ENCODE measurements around the gene LFNG.

DNA sequence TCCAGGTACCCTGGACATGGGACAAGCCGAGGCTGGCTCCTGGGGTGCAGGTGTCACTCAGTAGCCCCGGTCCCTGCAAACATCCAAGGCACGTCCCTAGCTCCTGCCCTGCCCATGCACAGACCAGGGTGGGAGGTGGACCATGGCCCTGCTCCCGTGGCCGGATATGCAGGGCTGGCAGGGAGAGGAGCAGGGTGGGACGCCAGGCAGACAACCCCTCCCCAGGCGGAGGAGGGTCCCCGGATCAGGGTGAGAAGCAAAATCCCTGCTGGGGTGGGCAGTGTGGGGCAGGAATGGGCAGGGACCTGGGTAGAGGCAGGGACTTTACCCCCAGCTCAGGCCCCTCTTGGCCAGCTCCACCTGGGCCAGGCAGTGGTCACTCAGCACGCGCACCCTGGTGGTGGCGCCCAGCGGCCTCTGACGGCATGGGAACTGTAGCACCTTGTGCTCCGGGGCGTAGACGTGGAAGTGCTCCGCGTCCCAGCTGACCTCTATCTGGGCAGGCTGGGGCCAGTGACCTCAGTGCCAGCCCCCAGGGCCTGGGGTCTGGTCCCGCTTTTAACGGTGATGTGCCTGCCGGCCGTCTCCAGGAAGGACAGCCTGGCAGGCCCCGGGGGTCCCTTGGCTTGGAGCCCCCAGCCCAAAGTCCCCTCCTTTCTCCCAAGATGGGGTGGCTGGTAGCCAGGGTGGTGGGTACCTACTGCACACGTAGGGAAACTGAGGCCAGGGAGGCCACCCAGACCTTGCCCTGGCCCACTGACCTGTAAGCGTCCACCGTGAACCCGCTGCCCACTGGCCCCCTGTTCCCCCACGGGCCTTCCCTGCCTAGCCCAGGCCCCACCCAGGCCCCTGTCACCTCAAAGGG lies 44.5 kb upstream of the LFNG start:
- TF ChIP-seq, protein P1, sequence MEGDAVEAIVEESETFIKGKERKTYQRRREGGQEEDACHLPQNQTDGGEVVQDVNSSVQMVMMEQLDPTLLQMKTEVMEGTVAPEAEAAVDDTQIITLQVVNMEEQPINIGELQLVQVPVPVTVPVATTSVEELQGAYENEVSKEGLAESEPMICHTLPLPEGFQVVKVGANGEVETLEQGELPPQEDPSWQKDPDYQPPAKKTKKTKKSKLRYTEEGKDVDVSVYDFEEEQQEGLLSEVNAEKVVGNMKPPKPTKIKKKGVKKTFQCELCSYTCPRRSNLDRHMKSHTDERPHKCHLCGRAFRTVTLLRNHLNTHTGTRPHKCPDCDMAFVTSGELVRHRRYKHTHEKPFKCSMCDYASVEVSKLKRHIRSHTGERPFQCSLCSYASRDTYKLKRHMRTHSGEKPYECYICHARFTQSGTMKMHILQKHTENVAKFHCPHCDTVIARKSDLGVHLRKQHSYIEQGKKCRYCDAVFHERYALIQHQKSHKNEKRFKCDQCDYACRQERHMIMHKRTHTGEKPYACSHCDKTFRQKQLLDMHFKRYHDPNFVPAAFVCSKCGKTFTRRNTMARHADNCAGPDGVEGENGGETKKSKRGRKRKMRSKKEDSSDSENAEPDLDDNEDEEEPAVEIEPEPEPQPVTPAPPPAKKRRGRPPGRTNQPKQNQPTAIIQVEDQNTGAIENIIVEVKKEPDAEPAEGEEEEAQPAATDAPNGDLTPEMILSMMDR (IDR thresholded peaks at IDR 0.05): no peak
- TF ChIP-seq POLR2A (IDR thresholded peaks at IDR 0.05; ENCODE audit: low read length) (no peak), HDAC2 (IDR thresholded peaks at IDR 0.05) (no peak)
- TF ChIP-seq, protein P2, sequence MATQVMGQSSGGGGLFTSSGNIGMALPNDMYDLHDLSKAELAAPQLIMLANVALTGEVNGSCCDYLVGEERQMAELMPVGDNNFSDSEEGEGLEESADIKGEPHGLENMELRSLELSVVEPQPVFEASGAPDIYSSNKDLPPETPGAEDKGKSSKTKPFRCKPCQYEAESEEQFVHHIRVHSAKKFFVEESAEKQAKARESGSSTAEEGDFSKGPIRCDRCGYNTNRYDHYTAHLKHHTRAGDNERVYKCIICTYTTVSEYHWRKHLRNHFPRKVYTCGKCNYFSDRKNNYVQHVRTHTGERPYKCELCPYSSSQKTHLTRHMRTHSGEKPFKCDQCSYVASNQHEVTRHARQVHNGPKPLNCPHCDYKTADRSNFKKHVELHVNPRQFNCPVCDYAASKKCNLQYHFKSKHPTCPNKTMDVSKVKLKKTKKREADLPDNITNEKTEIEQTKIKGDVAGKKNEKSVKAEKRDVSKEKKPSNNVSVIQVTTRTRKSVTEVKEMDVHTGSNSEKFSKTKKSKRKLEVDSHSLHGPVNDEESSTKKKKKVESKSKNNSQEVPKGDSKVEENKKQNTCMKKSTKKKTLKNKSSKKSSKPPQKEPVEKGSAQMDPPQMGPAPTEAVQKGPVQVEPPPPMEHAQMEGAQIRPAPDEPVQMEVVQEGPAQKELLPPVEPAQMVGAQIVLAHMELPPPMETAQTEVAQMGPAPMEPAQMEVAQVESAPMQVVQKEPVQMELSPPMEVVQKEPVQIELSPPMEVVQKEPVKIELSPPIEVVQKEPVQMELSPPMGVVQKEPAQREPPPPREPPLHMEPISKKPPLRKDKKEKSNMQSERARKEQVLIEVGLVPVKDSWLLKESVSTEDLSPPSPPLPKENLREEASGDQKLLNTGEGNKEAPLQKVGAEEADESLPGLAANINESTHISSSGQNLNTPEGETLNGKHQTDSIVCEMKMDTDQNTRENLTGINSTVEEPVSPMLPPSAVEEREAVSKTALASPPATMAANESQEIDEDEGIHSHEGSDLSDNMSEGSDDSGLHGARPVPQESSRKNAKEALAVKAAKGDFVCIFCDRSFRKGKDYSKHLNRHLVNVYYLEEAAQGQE (IDR thresholded peaks at IDR 0.05): no peak
